GM18502 (cell line): ENCODE results near the gene SLC35F1.

Source experiments
- ATAC-seq: cut with Tn5 transposase; IDR thresholded peaks from one replicate; pipeline ENCODE4 v1.9.1; 2021; ENCODE audit warnings: mild to moderate bottlenecking; ENCODE audit not compliant: unreplicated experiment, poor library complexity

The SLC35F1 gene

DNA sequence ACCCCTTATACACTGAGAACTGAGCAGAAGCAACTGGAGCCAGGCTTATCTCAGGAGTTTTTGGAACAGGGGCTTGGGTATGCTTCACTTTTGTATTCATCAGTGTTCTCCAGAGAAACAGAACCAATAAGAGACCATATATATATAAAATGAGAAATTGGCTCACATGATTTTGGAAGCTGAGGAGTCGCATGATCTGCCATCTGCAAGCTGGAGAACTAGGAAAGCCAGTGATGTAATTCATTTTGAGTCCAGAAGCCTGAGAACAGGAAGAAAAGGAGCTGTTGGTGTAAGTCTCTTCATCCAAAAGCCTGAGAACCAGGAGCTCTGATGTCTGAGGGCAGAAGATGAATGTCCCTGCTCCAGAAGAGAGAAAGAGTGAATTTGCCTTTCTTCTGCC is 272.0 kb downstream of the SLC35F1 start:
- no peak for ATAC-seq

DNA sequence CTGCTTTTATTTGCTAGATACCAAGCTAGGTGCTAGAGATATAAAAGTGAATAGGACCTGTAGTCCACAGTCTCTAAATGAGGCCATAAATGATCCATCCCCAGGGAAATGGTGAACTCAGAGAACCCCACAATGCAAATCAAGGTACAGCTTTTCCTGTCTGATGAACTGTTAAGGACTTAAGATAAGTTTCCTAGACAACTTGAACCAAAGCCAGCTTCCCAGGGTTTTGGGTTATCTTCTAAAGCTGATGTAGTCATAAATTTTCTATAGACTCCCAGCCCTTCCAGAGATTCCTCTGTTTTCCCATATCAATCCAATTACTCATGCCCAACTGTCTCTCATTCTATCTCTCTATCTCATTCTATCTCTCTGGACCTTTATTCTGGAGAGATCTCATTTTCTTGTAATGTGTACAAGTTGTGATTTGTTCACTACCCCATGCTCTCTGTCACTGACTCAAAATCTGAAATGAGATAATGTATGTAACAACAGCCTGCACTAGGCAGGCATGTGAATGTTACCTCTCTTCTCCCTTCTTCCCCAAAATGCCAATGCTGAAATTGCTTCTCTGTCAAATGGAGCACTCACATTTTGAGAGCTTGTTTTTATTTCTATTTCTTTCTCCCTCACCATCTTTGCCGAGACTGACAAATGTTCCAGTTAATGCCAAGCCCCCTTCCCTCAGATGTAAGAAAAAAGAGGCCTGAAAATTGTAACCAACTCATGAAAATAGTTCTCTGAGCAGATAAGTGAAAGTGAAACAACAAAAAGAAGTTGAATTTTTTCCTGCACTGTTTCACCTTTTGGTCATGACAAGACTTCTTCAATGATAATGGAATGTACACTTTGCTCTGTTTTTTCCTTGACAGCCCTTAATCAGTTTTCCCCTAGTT is 279.9 kb downstream of the SLC35F1 start:
- peak; percentile 71 for ATAC-seq

DNA sequence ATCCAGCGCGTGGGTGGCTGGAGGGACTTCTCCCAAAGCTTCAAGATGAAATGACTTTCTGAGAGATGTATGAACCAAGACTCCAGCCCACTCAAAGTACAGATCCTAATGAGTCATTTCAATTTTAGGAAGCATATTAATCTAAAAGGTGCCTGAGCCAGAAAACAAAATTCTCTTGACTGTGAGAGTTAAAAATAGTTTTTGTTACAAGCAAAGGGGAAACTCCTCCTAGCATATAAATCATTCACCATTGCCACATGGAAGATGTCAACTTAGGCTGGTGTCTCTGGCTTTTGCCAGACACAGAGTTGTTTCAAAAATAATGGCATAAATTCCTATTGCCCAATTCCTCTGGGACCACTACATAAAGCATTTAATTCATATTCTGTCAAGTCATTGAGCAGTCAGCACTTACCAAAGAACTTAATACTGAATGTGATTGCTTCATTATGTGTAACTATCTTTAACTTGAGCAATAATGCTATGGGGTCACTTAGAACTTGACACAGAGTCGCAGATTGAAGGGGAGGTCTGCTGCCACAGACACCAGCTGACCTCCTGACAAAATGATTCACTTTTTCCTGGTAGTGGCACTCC is 280.6 kb downstream of the SLC35F1 start:
- ATAC-seq: peak; percentile 54

DNA sequence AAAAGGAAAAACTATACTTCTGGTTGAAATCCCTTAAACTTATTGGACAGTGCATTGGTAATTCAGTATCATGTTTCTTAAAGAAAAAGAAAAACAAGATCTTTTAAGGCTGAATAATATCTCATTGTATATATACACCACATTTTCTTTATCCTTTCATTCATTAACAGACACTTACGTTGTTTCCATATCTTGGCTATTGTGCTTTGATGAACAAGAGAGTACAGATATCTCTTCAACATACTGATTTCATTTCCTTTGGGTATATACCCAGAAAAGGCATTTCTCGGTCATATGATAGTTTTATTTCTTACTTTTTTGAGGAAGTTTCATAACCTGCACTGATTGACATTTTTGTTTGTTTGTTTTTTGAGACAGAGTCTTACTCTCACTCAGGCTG is 281.5 kb downstream of the SLC35F1 start:
- no peak for ATAC-seq

DNA sequence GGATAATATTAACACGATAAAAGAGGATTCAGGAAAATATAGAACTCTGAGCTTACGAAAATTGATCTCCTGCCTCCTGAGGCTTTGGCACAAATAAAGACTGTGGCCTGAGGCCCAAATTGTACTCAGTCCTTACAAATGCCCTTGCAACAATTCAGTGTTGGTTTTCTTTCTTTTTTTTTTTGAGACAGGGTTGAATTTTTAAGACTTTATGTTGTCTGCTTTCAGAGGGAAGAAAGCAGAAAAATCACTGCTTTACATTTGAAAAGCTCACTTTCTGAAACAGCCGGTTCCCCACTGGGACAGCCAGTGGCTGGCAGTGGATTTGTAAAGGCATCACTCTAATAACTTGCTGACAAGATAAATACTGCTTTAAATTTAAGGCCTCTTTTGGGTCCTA is 290.5 kb downstream of the SLC35F1 start:
- no peak for ATAC-seq

DNA sequence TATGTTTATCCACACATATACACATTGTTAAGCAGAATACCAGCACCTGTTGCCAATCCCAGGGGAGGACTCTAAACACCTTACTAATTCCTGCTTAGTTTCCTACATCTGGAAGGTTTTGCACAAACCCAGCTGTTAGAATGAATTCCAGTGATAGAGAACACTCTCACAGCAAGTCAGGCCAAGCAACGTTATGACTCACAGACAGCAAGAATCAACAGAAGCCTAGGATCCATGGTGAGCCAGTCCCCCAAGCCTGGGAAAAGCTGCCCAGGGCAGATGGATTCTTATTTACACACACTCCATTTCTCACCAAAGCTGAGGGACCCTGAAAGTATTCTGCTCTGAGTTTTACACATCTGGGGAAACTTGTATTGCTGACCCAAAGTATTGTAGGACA is 291.7 kb downstream of the SLC35F1 start:
- no peak for ATAC-seq

DNA sequence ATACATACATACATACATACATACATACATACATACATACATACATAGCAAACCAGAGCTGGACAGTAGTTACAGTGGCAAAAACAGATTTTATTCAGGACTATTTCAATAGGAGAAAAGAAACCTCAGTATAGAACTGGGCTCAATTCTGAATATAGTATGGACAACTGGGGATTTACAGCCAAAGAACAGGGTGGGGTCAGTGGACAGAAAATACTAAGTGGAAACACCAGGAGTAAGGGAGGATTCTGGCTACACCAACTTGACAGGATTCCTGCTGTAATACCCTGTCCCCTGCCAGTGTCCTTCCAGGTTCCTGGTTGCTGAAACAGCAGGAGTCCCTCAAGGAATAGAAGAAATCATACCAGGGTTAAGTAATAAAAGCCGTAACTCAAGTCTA is 293.1 kb downstream of the SLC35F1 start:
- no peak for ATAC-seq

DNA sequence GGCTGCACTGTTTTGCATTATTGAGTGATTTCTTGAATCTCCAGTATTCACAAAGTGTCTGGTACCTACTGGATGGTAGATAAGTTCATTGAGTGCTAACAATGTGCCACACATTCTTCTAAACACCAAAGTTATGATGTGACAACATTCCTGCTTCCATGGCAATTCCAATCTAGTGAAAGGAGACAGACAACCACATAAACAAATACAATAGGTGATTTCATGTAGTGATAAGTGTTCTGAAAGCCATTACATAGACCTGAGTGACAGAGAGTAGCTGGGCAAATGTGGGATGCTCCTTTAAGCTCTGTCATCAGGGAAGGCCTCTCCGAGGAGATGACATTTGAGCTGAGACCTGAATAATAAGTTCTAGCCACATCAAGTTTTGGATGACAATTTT is 295.5 kb downstream of the SLC35F1 start:
- ATAC-seq: no peak

DNA sequence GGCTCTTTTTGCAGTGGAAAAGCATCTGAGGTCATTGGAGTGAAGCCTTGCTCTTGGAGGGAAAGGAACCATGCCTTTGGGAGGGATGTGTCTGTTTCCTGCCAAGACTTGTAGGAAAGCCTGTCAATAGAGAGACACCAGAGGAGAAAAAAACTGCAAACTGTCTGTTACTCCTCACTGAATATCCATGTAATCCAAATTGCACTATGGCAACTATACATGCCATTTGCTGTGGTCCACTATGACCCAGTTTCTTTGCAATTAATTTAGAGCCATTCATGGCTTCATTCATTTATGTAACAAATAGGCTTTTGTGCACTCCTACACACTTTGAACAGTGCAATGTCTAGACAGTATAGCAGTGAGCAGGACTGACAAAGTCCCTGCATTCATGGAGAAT is 296.5 kb downstream of the SLC35F1 start:
- no peak for ATAC-seq

DNA sequence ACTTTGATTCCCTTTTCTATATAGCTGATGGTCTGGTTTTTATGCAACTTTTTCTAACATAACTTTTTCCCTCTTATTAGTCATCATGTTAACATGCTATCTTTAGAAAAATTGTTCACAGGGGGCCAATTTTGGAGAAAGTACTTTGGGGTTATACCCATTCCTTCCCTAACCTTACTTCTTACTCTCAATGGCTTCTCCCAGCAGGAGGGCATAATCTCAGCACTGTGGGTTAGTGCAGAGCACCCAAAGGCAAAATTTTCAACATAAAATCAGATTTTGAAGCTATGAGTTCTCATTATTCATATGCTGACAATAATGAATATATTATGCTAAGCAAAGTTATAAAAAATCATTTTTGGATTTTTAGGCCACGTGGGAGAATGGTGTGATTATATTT is 299.2 kb downstream of the SLC35F1 start:
- ATAC-seq: no peak

DNA sequence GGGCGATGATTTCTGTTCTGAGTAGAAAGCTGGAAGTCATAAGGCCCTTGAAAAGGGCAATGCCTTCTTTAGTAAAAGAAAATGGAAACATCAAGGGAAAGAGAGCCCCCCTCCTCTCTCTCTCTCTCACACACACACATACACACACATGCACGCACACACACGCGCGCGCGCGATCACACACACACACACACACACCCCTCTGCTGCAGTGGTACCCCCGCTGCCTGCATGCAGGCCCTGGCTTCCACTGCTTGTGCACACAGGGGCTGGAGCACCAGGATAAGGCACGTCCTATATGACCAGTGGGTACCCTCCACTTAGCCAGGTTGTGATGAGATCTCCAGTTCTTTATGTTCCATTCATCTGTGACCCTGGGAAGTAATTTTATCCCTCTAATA is 300.9 kb downstream of the SLC35F1 start:
- ATAC-seq: no peak

DNA sequence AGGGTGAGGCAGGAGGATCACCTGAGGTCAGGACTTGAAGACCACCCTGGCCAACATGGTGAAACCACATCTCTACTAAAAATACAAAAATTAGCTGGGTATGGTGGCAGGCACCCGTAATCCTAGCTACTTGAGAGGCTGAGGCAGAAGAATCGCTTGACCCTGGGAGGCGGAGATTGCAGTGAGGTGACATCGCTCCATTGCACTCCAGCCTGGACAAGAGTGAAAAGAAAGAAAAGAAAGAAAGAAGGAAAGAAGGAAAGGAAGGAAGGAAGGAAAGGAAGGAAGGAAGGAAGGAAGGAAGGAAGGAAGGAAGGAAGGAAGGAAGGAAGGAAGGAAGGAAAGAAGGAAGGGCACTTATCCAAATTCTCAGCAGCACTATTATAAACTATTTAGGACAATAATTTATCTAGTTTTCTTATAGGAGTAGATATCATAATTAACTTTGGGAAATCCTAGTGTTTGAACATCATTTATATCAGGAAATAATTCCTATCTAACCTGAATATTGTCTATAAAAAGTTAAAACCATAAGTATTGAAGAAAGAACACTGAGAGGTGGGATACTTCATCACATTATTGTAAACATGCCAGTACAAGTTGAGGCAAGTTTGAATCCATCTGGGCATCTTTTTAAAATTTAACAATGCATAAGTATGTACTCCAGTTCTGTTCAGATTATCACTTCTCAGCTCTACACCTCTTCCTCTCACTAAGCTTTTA is 305.5 kb downstream of the SLC35F1 start:
- no peak for ATAC-seq

DNA sequence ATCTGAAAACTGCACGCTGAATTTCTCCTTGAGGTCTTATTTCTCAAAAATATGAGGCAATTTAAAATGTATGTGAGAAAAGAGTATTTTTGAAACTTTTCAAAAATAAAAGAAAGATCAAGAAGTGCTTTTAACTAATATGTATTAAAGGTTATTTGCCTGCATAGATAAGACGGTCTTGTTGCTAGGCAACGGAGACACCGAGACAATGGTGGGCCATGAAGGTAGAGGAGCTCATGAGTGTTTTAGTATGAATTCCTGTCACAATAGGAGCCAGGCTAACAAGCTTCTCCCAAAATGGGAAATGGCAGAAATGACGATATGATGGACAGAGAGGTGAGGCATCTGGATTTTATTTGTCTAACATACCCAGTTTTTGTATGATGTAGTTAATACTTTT is 308.2 kb downstream of the SLC35F1 start:
- ATAC-seq: no peak

DNA sequence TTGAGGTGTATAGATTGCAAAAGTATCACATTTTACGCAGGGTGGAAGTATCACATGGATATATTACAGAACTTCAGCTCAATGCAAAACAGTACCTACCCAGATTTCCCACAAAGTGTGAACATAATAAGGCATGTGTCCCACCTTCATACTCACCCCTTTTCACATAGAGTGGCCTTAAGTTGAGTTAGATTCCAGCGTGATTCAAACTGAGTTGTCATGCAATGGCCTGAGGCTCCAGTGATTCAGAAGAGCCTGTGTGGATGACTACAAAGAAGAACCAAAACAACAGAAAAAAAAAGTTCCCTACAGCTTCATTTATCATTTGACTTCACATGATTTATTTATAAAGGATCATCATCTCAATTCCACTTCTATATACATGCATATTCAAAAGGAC is 309.7 kb downstream of the SLC35F1 start:
- no peak for ATAC-seq

DNA sequence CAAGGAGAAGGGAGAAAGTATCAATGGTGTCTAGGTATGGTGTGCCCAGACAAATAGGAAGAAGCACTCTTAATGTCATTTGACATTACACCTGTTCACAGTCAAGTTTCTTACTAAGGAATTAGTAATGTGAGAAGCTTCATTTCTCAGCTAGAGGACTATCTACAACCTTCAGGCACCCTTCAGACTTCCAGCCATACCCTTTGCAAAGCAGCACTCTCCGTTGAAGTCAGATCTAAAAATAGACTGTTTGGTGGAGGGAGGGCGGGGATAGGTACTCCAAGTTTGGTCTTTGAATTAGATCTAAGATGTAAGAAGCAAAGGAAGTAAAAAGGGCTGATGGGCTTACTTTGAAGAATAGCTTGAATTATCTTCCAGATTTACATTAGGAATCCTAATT is 311.1 kb downstream of the SLC35F1 start:
- ATAC-seq: no peak

DNA sequence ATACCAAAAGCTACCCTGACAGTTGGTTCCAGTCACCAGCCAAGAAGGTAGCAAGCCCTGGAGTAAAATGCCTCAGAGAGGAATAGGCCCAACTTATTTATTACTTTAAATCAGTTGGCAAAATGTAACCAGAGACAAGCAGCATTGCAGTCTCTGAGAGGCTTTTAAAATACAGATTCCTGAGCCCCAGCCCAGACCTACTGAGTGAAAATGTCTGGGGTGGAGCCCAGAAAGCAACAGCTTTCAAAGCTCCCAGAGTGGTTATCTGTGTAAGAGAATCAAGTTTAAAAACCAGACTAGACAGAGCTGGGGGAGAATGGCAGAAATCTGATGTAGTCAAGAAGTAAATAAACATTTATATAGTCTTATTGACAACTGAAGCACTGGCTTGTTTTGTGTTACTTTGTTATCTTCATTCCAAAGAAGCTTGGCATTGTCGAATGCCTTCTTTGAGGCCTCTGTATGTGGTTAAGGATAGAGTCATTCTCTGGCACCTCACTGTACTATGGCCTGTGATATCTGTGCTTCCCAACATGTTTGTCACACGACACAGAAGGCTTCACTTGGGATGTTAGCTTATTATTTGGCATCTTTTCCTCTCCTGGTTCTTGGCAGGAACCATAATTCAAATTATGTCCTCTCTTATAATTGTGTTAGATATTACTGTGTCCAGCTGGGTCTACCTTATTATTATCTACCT is 313.5 kb downstream of the SLC35F1 start:
- no peak for ATAC-seq

DNA sequence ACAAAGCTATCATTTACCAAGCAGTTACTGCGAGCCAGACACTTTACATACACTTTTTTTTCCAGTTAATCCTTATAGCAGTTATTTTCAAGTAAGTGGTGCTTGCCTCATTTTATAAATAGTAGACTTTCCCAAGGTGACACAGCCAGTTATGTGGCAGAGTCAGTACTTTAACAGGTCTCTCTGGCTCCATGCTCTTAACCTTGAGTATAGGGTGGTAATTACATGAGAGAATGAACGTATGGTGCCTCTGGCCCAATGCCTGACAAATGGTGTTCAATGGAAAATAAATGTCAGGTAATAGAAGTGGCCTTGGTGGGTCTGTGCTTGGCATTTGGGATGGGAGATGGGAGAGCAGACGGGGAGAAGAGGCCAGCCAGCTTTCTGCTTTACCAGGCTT is 316.3 kb downstream of the SLC35F1 start:
- no peak for ATAC-seq

DNA sequence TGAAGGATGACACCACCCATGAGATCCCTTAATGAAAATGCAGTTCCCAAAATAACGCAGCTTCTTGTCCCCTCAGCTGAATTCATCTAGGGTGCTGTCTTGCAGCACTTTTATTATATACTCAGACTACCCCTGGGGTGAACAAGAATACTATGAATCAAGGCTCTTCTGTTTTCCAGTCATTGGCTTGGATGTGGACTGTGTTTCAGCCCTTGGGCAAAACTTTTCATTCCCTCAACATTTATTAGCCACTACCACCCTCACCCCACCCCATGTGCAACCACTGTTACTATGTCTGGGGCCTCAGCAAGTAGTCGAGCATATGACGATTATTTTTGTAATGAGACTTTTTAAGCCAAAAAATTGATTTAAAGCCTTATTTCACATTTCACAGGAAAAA is 321.8 kb downstream of the SLC35F1 start:
- no peak for ATAC-seq

DNA sequence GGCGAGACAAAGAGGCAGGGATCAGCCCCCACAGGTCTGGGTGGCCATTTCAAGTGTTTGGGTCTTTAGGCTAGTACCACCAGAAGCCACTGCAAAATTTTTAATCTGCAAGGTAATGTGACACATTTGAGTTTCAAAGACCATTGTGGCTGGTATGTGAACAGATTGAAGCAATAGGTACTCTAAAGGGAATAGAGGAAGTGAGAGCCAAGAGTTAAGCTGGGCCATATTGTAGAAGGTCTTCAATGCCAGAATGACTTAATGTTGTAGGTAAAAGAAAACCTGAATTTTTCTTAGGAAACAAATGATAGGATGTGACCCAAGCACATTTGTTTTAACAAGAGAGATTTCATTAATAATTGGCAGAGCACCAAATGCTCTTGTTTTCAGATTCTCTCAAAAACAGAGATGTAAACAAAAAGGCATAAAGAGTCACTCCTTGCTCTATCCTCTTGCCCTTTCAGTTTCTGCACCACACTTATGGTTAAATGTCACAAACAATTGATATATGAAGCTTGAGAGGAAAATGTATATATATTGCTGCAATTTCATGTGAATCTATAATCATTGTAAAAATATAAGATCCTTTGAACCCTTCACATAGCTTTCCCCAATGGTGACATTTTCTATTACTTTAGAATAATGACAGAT is 333.9 kb downstream of the SLC35F1 start:
- ATAC-seq: peak; percentile 94

DNA sequence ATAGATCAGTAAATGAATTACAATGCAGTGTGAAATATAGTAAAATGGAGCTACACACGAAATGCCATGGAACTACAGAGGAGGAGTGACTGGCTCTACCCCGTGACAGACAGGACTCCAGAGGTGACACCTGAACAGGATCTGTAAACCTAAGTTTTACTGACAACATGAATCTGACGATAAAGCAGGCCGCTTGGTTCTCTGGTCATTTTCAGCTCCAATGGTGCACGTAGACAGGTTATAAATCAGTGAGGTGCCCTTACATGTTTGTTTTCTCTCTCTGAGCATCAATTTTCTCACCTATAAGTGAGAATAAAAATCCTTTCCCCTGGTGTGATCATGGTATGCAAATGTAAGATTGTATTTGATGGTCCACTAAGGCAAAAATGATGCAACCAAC is 339.3 kb downstream of the SLC35F1 start:
- ATAC-seq: no peak
